Parathyroid adenoma (tissue), 2 donors: ENCODE data around the gene PRRT3.

ENCODE experiments used
- H2AFZ ChIP-seq: fragments of 300-600 bp; sonication (generic); one replicate; pipeline ENCODE4 v1.7.0; 2017; ENCODE audit warnings: antibody characterized with exemption, mild to moderate bottlenecking
- H3K27ac ChIP-seq: fragments of 300-600 bp; sonication (generic); one replicate; pipeline ENCODE4 v1.7.0; 2017
- H3K27me3 ChIP-seq: fragments of 300-600 bp; sonication (generic); one replicate; pipeline ENCODE4 v1.7.0; 2017; ENCODE audit warnings: low read length; ENCODE audit not compliant: control insufficient read depth, insufficient read depth
- H3K36me3 ChIP-seq: fragments of 300-600 bp; sonication (generic); one replicate; pipeline ENCODE4 v1.7.0; 2017; ENCODE audit warnings: low read length; ENCODE audit not compliant: control insufficient read depth, insufficient read depth
- H3K4me1 ChIP-seq: fragments of 300-600 bp; sonication (generic); one replicate; pipeline ENCODE4 v1.7.0; 2017; ENCODE audit warnings: control low read depth
- H3K4me2 ChIP-seq: fragments of 300-600 bp; sonication (generic); one replicate; pipeline ENCODE4 v1.7.0; 2017; ENCODE audit warnings: low read length
- H3K4me3 ChIP-seq: fragments of 300-600 bp; sonication (generic); one replicate; pipeline ENCODE4 v1.7.0; 2017; ENCODE audit warnings: low read depth, low read length
- H3K79me2 ChIP-seq: fragments of 300-600 bp; sonication (generic); one replicate; pipeline ENCODE4 v1.7.0; 2017; ENCODE audit warnings: control low read depth
- H3K9ac ChIP-seq: fragments of 300-600 bp; sonication (generic); one replicate; pipeline ENCODE4 v1.7.0; 2017; ENCODE audit warnings: mild to moderate bottlenecking
- H3K9me3 ChIP-seq: fragments of 300-600 bp; sonication (generic); one replicate; pipeline ENCODE4 v1.7.0; 2017; ENCODE audit warnings: low read length; ENCODE audit not compliant: control insufficient read depth
- CTCF ChIP-seq: fragments of 300-600 bp; sonication (generic); IDR thresholded peaks from one replicate; pipeline ENCODE4 v1.7.0; 2017; ENCODE audit warnings: antibody characterized with exemption, mild to moderate bottlenecking
- donor health status: primary hyperparathyroidism.

PRRT3 gene

GRCh38 chr3:9928158-9928557 is 24.1 kb downstream of the PRRT3 start:
- Histone ChIP-seq H3K9ac (no peak overlapping the region), H3K4me3 (no peak overlapping the region), H3K4me1 (no peaks in the 10 kb centered on the region), H3K79me2 (no peaks in the 10 kb centered on the region), H2AFZ (no peak overlapping the region), H3K4me2 (no peak overlapping the region), H3K27me3 (no peaks in the 10 kb centered on the region), H3K9me3 (no peaks in the 10 kb centered on the region), H3K36me3 (no peaks in the 10 kb centered on the region), H3K27ac (no peak overlapping the region)
- no peak for TF ChIP-seq CTCF

GRCh38 chr3:9918261-9919038 is 33.8 kb downstream of the PRRT3 start:
- Histone ChIP-seq H2AFZ (no peak overlapping the region), H3K27ac (no peak overlapping the region), H3K4me2 (no peak overlapping the region), H3K9ac (no peak overlapping the region), H3K4me3 (no peak overlapping the region), H3K9me3 (no peaks in the 10 kb centered on the region), H3K4me1 (peaks cover 11% of the 10 kb centered on the region), H3K27me3 (no peaks in the 10 kb centered on the region), H3K79me2 (peaks cover 2% of the 10 kb centered on the region), H3K36me3 (no peaks in the 10 kb centered on the region)
- no peak for TF ChIP-seq CTCF

GRCh38 chr3:9917820-9918219 is 34.4 kb downstream of the PRRT3 start:
- H3K27ac ChIP-seq, result peak overlapping the region; percentile 71
- no peak overlapping the region for H3K9ac ChIP-seq
- H3K4me3 ChIP-seq, result no peak overlapping the region

GRCh38 chr3:9916734-9917680 is 35.2 kb downstream of the PRRT3 start, which contains the start of gene IL17RC:
Gene IL17RC, plus strand, starts transcription at chr3:9917098. Its CDS starts 218 bp downstream, at chr3:9917316.
- peak within 1 kb of the TSS; percentile 5 for H3K9ac ChIP-seq
- peaks cover 15% of the 10 kb centered on the region for H3K4me1 ChIP-seq
- H3K27ac ChIP-seq, result peak within 1 kb of the TSS; percentile 71
- no peak for TF ChIP-seq CTCF
- H3K36me3 ChIP-seq, result no peaks in the 10 kb centered on the region
- H3K27me3 ChIP-seq, result no peaks in the 10 kb centered on the region
- peak within 1 kb of the TSS; percentile 89 for H2AFZ ChIP-seq
- H3K4me3 ChIP-seq, result peak within 1 kb of the TSS; percentile 61
- H3K79me2 ChIP-seq, result peaks cover 2% of the 10 kb centered on the region
- no peaks in the 10 kb centered on the region for H3K9me3 ChIP-seq
- H3K4me2 ChIP-seq, result peak within 1 kb of the TSS; percentile 83

More at GRCh38 chr3:9917820-9918219, 34.4 kb downstream of the PRRT3 start:
- Histone ChIP-seq H3K4me1 (peaks cover 11% of the 10 kb centered on the region), H3K9me3 (no peaks in the 10 kb centered on the region), H3K4me2 (peak overlapping the region; percentile 73), H3K27me3 (no peaks in the 10 kb centered on the region), H3K79me2 (peaks cover 2% of the 10 kb centered on the region), H3K36me3 (no peaks in the 10 kb centered on the region), H2AFZ (peak overlapping the region; percentile 89)
- TF ChIP-seq CTCF, result no peak
